ENCODE data around the gene UGT1A10.

GRCh38 chr2:233818639-233819621 lies 182.7 kb downstream of the UGT1A10 start:
- TF ChIP-seq CTCF (IDR thresholded peaks at IDR 0.05; ENCODE audit: insufficient read depth, low read length) (no peak), POLR2AphosphoS5 (IDR thresholded peaks at IDR 0.05; ENCODE audit: low read depth) (no peak), REST (IDR thresholded peaks at IDR 0.05; ENCODE audit: insufficient replicate concordance, low read depth) (no peak)

All from HL-60 (cell line).